Fibroblast of skin of back (primary cell): ENCODE results near the gene PTPRD.

Experiments
- DNase-seq: peaks from one replicate; pipeline ENCODE4 v3.0.0-alpha.2; 2013

Gene PTPRD

DNA sequence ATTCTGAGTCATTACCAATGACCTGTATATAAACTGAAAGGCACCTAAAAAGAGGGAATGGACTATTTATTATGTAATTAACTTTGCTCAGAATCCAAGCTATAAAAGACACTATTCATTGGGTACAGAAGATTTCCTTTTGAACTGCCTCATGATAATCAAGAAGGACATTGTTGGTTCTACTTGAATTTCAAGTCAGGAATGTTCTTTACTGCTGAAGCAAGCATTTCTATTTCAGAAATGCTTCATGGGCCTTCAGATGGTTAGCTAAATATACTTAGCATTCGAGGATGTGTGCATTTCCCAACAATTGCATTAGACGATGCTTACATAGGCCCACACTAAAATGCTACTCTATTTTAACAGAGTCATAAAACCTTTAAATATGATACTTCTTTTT lies 2155.0 kb downstream of the PTPRD start:
- DNase-seq, result no peak

DNA sequence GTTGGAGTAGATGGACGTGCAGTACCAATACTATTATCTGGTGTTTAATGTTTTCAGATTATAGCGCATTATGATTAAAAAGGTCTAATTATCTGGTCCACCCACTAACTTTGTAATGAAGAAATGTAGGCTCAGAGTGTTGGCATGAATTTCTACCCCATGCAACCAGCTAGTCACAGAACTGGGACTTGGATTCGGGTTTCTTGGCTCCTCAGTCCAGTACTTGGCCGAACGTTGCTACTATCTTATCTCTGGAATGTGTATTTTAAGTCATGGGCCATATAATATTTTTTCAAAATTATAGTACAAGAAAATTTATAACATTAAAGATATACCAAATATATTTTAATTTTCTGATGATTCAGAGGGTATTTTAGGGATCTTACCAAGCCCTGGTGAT lies 2155.7 kb downstream of the PTPRD start:
- no peak for DNase-seq

DNA sequence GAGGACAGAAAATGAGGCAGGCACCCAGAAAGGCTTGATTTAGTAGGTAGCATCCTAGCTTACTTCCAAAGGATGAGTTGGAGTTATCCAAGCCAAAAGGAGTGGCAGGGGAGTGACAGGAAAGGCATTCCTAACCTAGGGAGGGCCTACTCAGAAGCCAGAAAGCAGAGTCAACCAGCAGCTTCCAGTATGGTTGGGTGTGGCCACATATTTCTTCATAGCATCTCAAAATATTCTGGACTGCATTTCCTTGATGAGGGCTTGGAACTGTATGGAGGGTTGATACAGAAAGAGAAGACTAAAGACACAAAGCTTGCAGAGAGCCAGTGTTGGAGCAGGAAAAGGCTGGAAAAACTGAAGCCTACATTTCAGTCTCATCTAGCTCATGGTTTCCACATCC lies 2156.5 kb downstream of the PTPRD start:
- peak; percentile 21 for DNase-seq

DNA sequence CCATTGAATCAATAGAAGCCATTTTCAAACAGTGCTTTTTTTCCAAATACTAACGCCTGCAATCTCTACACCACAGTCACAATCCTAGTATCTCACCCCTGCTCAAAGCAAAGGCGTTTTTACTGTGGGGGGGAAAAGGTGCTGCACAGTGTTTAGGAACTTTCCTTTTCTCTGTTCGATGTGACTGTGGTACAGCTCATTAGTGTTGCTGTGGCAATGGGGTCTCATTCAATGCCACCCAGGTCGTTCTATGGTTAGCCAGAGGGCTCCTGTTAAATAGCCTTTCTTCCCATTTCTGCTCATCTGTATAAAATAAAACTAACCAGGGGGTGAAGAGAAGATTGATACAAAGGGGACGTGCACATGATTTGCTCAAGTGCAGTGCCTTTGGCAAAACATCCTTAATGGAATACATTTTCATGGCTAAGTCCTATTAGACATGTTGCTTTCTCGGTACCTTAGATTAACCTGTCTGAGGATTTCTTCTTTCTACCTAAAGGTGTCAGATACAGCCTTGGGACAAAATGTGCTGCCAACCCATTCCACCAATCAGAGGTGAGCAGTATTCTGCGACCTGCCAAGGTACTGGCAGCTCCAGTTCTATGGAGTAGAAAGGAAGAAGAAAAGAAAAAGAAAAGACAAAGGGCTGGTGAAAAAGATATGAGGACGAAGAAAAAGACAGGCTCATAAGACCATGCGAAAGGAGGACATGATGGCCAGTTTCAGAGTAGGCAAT lies 2161.8 kb downstream of the PTPRD start:
- no peak for DNase-seq

DNA sequence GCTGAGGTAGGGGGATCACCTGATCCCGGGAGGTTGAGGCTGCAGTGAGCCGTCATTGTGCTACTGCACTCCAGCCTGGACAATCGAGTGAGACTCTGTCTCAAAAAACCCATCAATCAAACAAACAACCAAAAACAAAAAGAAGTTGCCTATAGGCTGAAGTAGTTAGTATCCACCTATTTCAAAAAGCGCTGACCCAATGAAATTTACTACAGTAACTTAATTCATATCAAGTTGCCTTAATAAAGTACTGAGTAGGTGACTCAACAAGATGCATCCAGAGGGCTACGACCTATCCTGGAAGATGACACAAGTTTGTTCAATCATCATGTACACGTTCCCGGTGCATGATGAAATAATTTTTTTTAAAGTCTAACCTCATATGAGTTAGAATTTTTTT lies 2164.6 kb downstream of the PTPRD start:
- DNase-seq, result no peak

DNA sequence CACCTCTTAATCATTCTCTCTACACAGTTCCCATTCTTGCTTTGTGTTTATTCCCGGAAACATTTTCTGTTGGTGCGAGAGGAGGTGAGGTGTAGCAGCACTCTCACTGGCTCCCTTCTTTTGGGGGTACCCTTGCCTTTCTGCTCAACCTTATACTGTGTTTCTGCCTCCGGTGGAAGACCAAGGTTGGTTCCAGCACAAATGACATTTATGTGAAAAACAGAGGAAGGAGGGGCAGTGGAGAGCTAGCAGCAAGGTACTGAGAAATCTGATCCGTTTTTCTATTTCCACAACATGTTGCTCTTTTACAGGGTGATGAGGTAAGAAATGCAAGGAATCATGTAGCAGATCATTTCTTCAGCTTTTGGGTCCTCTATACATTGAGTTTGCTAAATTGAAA lies 2165.2 kb downstream of the PTPRD start:
- DNase-seq, result no peak

DNA sequence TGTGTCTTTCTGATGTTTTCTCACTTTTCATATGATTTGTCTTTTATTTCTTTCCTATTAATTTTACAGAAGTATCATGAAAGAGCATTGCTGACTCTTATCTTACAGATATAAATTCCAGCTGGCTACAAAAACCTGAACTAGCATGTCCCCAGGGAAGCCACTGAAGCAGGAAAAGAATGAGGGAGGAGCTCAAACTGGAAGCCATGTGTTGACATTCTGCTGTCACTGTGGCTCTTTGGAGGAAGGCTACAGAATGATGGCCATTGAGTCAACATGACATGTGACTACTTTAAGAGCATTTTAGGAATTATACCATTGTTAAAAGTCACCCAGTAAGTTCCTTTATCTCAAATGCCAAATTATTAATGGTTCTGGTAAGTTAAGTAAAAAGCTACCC lies 2174.9 kb downstream of the PTPRD start:
- peak; percentile 73 for DNase-seq

DNA sequence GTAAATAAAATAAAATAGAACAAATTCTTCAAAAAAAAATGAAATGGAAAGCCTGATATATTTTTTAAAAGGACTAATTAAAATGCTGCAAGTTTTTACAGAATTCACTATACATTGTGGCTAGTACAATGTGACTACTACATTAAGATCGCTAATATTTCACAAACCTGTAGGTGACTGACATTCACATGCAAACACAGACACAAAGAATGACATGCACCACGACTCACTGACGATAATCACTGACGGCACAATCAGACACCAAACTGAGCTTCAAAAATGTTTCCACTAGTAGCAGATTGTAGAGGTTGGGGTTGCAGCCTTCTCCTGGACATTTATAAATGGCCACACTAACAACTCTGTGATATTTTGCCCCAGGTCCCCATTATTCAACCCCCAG lies 2175.5 kb downstream of the PTPRD start:
- no peak for DNase-seq

DNA sequence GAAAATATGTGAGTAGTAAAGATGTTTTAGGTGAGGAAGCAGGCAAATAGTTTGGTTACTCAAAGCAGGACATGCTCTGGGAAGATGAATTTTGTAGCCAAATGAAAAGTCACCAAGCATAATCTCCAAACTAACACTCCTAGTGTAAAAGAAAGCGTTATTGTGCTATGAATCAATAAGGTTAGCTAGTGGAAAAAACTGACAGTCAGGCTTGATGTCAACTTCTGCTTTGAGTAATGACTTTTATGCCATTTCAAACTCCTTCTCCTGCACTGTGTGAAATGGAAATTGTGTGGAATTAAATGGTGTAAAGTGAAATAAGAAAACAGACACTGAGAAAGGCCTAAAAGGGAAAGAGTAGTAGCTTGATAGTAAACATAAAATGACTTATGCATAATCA lies 2176.0 kb downstream of the PTPRD start:
- no peak for DNase-seq

DNA sequence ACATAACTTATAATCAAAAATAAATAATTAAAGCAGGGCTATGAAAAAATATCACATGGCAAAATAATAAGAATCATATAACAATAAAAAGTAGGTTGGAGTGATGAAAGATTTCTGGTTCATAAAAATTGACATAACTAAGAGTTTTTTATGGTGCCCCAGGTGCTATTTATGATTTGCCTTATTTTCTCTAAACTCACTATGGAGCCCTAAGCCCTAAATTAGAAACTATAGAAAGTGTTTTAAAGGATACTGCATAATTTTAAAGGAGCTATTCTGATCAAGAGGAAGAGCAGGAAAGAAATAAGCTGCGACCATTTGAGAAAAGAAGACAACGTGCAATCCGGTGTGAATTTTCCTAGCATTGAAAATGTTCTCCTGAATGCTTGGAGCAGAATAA lies 2178.2 kb downstream of the PTPRD start:
- no peak for DNase-seq

DNA sequence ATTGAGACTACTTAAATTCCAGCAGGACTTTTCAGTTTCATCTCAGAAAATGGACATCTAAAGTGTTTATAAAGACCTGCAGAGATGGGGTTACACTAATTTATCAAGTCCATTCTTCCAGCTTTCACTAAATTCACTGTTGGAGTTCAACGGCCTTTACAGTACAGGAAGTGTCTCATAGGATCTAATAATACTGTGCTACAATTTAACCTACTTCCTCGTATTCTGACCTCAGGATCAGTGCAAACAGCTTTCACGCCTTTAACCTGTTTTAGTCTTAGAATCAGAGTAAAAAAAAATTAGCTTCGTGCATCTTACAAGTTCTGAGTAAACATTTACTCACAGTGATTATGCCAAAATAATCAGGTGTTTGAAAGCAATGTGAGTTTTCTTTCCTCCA lies 2180.6 kb downstream of the PTPRD start:
- DNase-seq, result no peak

DNA sequence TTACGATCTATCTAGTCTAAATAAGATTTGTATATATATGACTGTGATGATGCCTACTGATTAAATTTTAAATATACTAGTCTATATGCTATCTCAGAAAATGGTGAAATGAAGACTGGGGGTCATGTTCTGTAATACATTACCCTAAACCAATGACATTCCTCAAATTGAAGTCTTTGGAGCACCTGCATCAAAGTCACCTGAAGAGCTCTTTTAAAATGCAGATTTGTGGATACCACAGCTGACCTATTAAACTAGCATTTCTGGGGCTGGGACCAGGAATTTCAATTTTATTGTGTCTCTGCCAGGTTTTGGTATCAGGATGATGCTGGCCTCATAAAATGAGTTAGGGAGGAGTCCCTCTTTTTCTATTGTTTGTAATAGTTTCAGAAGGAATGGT lies 2181.3 kb downstream of the PTPRD start:
- DNase-seq, result no peak

DNA sequence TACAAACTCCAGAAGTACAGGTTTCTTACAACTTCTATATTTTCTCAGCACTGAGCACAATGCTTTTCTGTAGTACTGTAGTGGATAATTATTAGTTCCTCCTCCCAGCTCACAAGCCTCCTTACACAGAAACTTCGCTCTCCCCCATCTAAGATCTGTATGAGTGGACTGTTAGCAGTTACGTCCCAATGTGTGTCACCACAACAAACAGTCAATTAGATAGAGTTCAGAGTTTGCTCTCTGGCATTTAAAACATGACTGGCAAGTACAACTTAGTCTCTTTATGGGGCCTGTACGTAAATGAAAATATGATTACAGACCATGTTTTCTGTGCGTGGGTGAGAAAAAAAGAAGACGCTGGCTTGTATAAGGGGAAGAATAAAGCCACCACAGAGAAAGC lies 2181.9 kb downstream of the PTPRD start:
- no peak for DNase-seq

DNA sequence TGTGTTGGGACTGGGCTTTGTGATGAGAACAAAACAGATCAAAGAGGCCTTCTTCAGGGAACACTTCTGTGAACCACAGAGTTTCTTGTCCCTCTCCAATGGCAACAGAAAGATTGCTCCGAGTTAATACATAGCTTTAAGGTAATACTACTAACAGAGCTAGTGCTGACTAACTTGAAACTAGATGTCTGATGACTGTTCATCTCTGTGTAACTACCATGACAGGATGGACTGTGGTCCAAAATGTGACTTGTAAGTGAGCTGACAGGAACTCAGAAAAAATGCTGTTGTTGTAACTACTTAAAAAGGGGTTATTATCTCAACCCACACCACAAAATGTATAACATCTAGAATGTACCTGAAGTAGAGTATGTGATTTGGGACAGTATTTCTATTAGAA lies 2183.0 kb downstream of the PTPRD start:
- no peak for DNase-seq

DNA sequence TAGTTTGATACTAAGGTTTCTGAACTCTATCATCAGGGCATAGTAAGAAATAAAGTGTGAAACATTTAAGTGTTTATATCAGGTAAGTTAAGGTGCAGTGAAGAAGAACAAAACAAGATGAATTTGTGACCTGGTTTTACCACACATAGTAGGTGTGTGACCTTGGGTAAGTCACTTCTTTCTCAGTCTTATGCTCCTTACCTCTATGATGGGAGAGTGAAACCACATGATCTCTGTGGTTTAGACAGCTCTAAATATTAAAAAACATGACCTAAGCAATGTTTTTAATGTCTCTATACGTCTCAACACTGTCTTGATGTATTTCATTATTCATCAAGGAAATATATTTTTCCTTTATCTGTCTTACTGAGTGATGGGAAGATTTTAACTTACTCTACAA lies 2183.6 kb downstream of the PTPRD start:
- no peak for DNase-seq

DNA sequence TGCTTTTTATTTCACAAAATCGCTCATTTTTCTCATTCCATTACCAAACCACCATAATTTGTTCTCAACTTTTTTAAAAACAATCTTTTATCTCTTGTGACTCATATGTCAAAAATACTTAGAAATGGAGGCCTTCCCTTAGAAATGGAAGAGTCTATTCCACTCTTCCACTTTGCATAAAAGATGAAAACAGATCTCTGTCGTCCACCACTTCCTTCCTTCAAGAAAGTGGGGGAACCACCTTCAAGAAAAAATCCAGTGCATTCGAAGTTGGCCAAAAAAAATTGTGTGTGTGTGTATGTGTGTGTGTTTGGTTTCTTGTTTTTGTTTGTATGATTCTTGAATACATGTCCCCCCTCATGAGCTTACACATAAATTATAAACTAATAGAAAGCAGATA lies 2184.4 kb downstream of the PTPRD start:
- DNase-seq, result no peak

DNA sequence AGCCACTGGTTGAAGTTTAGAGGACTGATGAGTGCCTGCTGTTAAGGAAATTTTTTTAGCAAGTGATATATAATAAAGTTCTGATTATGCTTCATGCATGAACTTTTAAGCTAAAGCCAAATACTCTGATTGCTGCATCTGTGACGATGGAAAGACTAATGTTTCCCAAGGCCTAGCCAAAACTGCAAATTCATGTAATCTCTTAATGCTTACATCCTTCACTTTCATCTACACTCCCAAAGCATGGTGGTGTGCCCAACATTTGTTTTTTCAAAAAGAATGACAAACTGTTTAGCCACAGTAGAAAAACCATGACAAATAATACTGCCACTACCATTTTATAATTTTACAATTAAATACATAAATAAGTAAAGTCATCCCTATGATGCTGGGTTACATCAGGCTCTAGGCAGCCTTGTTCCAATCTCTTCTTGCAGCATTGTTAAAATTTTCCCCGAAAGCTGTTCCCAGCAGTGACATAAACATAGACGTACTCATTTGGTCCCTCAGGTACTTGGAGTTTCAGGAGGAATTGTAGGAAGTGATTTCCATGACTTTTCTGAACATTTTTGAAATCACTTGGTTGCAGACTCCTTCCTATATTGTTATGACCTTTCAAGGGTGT lies 2187.9 kb downstream of the PTPRD start:
- no peak for DNase-seq

DNA sequence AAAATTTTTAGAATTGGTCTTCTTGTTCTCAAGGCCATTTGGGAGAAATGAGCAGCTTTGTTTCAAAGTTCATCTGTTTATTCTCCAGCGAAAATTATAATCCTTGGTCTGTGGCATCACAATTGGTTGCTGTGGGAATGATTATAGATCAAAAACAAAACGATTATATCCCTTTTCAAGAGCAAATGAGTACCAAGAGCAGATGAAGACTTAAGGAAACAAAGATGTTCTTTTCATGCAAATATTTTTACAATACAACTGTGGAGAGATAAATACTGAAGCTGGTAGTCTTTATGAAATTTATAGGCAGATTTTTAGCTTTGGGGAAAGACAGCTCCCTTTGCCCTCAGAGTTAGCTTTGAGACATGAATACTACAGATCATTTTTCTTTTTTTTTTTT lies 2192.4 kb downstream of the PTPRD start:
- no peak for DNase-seq

DNA sequence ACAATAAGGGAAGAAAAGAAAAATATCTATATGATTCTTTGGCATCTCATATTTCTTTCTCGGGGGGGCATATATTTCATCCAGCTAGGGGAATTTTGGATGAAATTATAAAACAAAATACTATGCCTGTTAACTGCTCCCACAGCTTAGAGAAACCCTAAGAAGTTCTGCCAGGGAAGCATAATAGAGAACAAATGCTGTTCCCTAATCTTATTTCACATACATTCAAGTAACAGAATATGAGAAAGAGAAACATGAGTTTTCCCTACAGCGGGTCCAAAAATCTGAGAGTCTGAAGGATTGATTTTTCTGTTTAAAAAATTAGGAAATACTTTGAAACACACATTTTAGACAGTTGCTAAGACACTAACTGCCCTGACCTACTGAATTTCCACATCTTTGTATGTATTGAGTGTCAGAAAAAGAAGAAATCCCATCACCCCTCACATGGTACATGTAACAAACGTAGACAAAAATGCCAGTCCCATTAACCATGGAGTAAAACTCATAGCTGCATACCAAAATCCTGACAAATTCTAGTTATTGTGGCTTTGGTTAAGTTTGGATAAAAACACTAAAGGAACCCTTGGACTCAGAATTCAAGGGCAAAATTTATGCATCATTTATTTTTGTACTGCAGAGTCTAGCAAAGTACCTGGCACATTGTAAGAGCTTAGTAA lies 2193.1 kb downstream of the PTPRD start:
- DNase-seq, result peak; percentile 88

DNA sequence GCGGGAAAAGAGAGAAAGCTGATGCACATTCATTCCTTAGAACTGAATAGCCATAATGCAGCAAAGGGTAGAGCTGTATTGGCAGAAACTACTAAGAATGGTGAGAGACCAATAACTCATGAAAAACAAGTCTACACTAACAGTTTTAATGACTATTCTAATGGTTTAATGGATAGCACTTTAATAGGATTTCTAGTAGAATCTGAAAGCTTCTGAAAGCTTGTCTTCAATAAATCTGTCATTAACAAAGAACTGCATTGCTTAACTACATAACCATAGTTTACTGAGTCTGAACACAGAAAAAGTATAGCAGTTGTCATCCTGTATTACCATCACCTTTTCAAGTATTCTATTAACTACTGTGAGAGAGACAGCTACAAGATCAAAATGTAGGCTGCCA lies 2195.5 kb downstream of the PTPRD start:
- no peak for DNase-seq

DNA sequence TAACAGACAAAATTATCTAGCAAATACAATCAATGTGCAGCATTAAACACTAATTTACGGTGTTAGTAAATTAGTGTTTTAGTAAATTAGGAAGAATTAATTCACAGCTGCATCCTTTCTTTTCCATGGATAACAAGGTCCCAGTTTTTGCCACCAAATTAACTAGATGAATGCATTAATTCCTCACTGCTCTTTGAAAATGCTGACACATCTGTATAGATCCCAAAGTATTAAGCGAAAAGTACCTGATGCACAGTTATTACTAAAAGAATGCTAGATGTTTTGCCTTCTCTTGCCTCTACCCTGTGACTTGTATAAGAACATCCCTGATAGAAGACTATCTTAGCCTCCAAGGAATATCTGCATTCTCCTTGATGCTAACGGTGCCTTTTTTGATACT lies 2200.5 kb downstream of the PTPRD start:
- no peak for DNase-seq

DNA sequence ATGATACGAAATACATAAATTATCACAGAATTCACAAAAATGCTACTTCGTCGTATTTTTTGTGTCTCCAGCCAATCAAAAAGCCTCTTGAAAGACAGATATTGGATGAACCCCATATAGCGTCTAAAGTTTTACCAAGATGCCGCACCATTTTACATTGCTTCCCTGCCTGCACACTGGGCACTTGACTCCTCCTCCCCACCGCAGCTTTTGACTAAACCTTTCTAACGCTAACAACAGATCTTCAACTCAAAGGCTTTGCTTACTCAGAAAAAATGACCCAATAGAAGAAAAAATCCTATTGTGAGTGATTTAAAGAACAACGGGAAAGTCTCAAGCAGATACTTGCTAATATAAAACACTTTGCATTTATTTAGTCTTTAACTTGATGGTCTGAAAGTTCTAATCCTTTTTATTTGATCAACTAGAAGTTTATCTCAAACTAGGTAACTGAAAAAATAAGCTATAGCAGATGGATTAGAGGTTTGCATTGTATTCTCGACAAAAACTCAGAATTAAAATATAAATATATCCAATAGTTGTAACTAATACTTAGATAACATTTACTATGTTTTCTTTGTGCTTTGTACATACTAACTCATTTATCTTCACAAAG lies 2204.1 kb downstream of the PTPRD start:
- no peak for DNase-seq

DNA sequence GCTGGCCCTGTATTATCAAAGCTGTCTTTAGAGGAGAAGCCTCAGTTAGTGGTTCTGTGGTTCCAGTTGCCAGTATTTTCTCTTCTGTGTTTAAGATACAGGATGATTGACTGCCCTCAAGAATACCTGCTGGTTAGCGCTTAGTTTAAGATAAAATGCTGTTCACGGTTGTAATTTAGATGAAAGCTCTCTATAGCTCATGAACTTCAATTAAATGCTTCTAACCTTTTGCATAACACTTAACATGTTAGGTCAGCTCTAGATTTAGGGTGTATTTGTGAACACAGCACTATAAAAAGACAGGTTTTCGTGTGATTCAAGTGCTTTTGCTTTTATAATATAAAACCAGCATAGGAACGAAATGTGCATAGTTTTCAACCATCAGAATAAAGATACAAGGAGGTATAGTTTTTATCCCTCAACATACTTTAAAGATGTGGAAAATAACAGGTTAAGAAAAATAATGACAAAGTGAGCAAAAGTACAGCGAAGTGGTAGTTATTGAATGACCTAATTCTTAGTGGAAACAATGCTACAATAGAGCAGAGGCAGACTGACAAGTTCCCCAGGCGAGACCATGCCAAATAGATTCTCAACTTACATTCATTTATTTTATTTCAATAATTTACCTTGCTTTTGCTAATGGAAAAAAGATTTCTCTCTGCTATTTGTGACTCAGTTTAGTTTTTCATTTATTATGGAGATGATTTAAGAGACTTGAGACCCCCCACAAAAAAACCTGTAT lies 2210.7 kb downstream of the PTPRD start:
- no peak for DNase-seq
